NCI-H2029 treated with DMSO at 0.1 percent for 48 hours (cell line): Measurements from ENCODE around the gene ALPI.
"Not testable (repeated sequence)": the region's sequence is repeated elsewhere in the genome, so short reads cannot be mapped to it uniquely, and the experiment has no call there.

Source experiments
- DNase-seq: peaks from one replicate; lab custom pipeline; 2025; lab: John Stamatoyannopoulos, UW

The ALPI gene

DNA sequence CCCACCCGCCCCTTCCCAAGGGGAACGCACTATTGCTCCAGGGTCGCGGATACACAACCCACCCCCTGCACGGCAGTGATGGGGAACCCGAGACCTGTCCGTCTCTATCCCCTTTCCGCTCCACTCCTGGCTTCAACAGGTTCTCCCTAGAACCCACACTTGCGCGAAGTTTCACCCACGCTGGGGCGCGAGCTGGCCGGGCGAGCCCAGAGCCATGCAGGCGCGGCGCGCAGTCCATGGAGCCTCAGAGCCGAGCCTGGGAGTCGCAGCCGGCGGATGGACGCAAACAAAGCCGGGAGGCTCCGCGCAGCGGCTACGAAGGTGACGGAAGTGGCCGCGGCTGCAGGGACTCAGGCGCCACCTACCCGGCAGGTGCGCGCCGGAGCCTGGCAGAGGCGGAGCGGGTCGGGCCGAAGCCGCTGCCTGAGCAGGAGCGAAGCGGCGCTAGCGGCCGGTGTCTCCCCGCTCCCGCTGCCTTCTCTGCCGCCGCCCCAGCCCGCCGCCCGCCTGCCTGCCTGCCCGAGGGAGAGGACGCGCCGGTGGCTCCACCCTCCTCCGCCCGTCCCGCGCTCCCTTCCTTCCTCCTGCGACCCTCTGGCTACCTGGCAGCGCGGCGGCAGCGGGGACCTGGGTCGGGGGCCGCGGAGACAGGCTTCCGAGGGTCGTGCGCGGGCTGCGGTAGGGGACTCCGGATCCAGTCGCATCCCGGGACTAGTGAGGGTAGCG, 35.3 kb upstream of the ALPI start:
- peak; percentile 17 for DNase-seq

DNA sequence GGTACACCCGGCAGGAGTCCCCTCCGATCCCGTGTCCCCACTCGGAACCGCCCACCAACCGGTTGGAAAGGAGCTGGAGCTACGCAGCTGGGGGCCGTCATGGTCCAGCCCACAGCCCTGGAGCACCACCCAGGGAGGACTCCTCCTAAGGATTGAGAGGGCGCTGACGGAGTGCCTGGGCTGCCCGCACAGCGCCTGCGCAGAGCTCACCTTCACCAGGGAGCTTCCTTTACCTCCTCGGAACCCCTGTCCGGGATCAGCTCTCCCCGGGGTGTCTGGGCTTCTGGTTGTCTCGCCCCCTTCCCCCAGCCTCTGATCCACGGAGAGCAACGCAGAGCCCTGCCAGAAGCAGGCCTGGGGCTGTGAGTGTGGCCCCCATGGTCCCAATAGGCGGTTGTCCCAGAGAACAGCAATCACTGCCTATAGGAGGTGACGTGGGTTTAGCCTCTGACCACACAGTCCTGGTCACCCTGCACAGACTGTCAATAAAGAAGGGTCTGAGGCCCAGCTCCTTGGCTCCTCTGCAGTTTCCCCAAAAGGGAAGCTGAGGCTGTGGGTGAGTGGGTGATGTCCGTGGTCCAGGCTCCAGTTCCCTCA, 34.7 kb upstream of the ALPI start:
- no peak for DNase-seq

DNA sequence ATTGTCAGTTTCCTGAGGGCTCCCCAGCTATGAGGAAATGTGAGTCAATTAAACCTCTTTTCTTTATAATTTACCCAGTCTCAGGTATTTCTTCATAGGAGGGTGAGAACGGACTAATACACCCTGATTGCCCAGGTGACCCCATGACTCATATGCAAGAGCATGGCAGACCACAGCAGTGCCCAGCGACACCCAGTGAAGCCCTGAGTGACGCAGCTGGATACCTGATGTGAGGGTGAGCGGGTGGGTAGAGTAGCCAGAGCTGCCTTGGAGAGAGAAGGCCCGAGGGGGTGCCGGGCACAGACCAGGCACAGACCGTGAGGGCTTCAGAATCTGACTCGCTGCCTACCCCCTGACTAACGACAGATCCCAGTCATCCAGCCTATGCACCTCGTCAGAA, 33.9 kb upstream of the ALPI start:
- DNase-seq, result no peak

DNA sequence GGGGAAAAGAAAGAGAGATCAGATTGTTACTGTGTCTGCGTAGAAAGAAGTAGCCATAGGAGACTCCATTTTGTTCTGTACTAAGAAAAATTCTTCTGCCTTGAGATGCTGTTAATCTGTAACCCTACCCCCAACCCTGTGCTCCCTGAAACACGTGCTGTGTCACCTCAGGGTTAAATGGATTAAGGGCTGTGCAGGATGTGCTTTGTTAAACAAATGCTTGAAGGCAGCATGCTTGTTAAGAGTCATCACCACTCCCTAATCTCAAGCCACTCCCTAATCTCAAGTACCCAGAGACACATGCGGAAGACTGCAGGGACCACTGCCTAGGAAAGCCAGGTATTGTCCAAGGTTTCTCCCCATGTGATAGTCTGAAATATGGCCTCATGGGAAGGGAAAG, 33.0 kb upstream of the ALPI start:
- not testable (repeated sequence) for DNase-seq

- DNase-seq, result not testable (repeated sequence)
These were observed 32.5 kb upstream of the ALPI start for GRCh38 chr2:232423407-232423806.

GRCh38 chr2:232431705-232432590, 24.0 kb upstream of the ALPI start:
- no peak for DNase-seq

DNA sequence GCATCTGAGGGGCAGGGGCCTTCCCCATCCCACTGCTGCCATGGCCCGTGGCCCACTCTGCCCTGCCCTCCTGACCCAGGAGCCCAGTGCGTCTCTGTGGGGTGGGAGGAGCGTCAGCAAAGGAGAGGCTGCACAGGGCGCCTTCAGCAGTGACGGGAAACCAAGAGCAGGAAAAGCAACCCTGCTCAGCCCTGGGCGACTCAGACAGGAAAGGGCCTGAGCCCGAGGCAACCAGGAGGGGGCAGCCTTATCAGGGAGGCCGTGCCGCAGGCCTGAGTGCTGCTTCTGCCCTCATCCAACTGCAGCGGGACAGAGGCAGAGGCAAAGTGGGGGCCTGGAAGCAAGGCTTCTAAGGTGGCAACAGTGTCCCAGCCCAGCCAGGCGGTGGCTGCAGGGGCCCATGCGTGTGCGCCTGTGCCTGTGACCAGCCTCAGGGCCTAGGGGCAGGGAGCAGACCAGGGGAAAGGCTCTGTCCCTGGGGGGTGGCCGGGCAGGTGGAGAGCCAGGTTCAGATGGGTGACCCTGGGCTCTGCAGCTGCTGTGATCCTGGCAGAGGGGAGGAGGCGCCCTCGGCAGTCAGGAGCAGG, 23.3 kb upstream of the ALPI start:
- no peak for DNase-seq

- not testable (repeated sequence) for DNase-seq
These were observed 22.3 kb upstream of the ALPI start for GRCh38 chr2:232433622-232434021.

DNA sequence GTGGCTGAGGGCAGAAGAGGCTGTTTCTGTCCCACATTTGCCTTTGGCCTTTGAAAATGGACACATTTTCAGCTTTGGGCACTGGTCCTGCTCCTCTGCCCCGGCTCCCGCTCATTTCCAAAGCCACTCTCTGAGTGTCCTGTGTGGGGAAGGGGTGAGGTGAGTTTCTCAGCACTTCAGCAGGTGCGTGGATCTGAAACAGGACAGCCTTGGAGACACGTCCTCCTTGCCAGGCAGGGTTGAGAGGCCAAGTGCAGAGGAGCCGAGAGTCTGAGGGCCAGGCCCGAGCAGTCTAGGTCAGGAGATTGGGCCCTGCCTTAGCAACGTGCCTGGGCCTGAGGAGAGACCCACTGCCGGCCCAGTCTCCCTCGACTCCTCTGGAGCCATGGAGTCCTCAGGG, 21.9 kb upstream of the ALPI start:
- DNase-seq, result no peak

- no peak for DNase-seq
These were observed 21.2 kb upstream of the ALPI start for GRCh38 chr2:232434563-232435374.

DNA sequence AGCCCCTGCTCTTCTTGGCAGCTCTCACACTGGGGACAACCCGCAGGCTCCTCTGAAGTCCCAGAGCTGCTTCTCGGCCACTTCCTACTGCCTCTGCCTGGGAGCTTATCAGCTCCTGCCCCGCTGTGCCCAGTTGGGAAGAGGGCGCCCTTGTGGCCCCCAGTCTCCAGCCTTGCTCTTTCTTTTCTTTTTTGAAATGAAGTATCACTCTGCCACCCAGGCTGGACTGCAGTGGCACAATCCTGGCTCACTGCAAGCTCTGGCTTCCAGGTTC, 20.6 kb upstream of the ALPI start:
- no peak for DNase-seq

- no peak for DNase-seq
These were observed 20.1 kb upstream of the ALPI start for GRCh38 chr2:232435805-232436204.

DNA sequence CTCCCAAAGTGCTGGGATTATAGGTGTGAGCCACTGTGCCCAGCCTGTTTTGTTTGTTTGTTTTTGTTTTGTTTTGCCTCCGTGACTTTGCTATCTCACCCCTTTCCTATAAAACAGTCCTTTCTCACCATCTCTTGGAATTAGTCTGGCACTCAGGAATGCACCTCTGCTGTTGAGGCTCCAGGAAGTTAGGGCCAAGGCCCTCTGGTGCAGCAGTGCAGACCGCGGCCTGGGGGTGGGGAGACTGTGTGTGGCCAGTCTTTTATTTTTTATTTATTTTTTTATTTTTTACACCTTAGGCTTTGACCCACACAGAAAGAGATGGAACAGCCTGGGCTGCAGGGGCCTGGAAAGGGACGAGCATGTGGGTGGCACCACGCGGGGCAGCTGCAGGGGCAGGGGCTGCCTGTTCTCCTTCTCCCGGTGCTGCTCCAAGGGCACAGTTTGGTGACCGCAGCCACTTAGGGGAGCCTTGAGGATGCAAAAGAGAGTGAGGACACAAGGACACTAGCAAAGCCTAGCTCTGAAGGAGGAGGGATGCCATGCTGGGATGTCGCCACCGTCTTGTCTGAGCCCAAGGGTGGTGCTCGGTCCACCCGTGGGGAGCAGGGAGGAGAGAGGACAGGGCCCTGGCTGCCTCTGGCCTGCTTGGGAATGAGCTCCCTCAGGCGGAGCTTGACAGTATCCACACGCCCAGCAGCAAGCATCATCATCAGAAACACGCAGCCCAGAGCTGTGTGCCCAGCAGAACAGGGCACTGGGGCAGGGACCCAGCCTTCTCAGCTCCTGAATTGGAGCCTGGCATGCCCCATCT, 19.4 kb upstream of the ALPI start:
- no peak for DNase-seq

GRCh38 chr2:232437195-232437571, 18.8 kb upstream of the ALPI start:
- DNase-seq, result no peak

GRCh38 chr2:232438091-232438490, 17.9 kb upstream of the ALPI start:
- DNase-seq, result no peak

- no peak for DNase-seq
These were observed 16.8 kb upstream of the ALPI start for GRCh38 chr2:232438951-232439757.

DNA sequence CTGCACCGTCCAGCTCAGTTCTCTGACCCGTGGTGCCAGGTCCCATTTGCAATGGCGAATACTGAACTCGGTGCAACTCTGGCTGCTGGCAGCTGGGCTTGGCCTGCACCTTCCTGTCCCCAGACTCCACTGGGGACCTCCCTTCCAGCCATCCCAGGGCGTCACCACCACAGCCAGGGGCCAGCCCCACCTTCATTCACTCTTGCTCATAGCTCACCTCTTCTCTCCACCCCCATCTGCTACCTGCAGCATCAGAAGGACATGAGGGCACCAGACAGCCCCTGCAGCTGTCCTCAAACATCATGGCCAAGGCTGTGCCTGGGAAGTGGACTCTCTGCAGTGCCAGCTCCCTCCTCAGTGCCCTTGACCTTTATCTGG, 16.2 kb upstream of the ALPI start:
- DNase-seq, result no peak

DNA sequence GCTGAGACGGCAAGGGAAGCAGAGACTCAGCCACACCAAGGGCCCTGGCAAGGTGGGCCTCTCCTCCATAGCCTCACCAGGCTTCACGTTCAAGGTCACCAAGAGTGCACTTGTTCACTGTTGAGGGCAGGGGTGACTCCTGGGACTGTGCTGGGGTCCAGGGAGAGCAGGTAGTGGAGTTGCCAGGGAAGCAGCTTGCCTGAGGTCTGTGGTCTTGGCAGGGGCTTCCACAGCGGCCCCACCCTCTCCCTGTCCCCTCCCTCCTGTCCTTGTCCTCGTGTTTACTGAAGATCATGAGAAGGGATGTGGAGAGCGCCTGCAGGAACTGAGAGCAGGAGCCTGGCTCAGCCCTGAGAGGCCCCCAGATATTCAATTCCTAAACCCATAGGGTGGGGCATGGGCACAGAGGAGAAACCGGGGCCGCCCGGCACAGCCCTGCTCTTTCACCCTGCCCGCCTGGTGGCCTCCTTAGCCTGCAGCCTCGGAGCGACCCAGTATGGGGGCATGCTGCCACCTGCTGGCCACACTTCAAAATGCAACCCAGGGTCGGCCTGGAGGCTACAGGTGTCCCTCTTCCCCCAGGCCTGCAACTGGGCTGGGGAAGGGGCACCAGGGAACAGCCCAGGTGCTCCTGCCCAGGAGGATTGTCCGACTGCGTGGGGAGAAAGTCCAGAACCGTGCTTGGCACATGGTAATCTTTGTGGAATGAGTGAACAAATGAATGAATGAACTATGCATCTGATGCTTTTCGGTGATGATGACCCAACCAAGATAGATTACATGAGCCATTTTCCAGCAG, 15.5 kb upstream of the ALPI start:
- not testable (repeated sequence) for DNase-seq

- no peak for DNase-seq
These were observed 14.8 kb upstream of the ALPI start for GRCh38 chr2:232441147-232441651.
